SK-N-MC (cell line): ENCODE data around the gene SASH1.

Source experiments
- EZH2 ChIP-seq: fragments of 200-600 bp; sonication (generic); IDR thresholded peaks from one replicate; pipeline ENCODE4 v1.6.1; 2017; ENCODE audit warnings: antibody characterized with exemption
- POLR2AphosphoS5 ChIP-seq: IDR thresholded peaks from 2 replicates; pipeline ENCODE4 v1.6.1; 2012; ENCODE audit warnings: mild to moderate bottlenecking, low read depth, low read length, borderline replicate concordance

DNA sequence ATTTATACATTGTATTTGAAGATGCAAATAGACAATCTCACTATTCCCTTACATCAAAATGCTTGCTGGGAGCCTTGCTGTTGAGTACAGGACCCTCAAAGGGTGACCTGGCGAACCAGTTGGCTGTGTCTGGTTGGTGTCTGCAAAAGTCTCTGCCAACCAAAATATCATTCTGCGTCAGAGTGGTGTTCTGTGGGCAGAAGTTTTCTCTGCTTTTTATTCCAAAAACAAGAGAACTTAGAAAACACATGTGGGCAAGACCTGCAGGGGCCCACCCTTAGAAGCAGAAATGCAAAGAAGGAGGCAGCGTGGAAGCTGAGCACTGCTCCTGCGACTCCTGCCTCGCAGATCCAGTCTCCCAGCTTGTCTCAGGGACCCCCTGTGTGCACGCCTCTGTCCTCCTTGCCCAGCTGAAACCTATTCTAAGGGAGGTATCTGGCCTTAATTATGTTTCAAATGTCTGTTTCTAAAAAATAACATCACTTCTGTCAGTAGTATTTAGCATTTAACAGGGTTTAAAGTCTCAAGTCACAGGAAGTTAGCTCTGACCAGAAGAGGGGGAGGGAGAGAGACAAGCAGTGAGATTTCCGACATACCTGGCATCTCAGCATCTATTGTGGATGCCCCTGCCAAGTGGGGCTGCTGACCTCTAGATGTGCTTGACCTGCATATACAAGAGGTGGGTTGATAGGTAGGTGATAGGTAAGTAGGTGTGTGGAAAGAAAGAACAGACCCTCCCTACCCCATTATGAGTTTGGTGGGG is 101.3 kb downstream of the SASH1 start:
- TF ChIP-seq EZH2: no peak
- no peak for TF ChIP-seq POLR2AphosphoS5
